Activated CD4-positive, alpha-beta T cell treated with anti-CD3 and anti-CD28 coated beads, Interleukin-2, amount 50 U/mL, for 4 hours (primary cell): ENCODE results near the gene NOX4.

Experiments
- DNase-seq, 2 experiments: peaks; one replicate each; pipeline ENCODE4 v3.0.0-alpha.2; 2020

The NOX4 gene

GRCh38 chr11:89490981-89491690 lies at the start of gene NOX4:
TSS of gene NOX4 (minus strand) at chr11:89491375. CDS start at chr11:89491246, 129 bp downstream.
- DNase-seq = no peak

GRCh38 chr11:89540826-89541225 lies 49.7 kb upstream of the NOX4 start:
- no peak for DNase-seq

- DNase-seq = no peak
Measured at GRCh38 chr11:89537936-89538335, 46.8 kb upstream of the NOX4 start.

GRCh38 chr11:89536926-89537325 lies 45.8 kb upstream of the NOX4 start:
- no peak for DNase-seq

GRCh38 chr11:89535221-89535620 lies 44.0 kb upstream of the NOX4 start:
- no peak for DNase-seq

GRCh38 chr11:89529626-89530380 lies 38.6 kb upstream of the NOX4 start:
- DNase-seq = no peak

GRCh38 chr11:89521792-89522191 lies 30.6 kb upstream of the NOX4 start:
- DNase-seq = no peak

- no peak for DNase-seq
Measured at GRCh38 chr11:89521294-89521693, 30.1 kb upstream of the NOX4 start.

- no peak for DNase-seq
Measured at GRCh38 chr11:89516496-89516895, 25.3 kb upstream of the NOX4 start.

GRCh38 chr11:89508544-89508943 lies 17.4 kb upstream of the NOX4 start:
- no peak for DNase-seq

GRCh38 chr11:89504270-89504669 lies 13.1 kb upstream of the NOX4 start:
- DNase-seq = no peak

- no peak for DNase-seq
Measured at GRCh38 chr11:89503422-89503821, 12.2 kb upstream of the NOX4 start.

GRCh38 chr11:89502301-89502700 lies 11.1 kb upstream of the NOX4 start:
- DNase-seq = no peak

GRCh38 chr11:89500336-89500735 lies 9.2 kb upstream of the NOX4 start:
- no peak for DNase-seq

- DNase-seq = no peak
Measured at GRCh38 chr11:89498845-89499448, 7.8 kb upstream of the NOX4 start.

GRCh38 chr11:89495951-89496350 lies 4.8 kb upstream of the NOX4 start:
- DNase-seq = no peak

GRCh38 chr11:89493431-89493830 lies 2.3 kb upstream of the NOX4 start:
- no peak for DNase-seq

GRCh38 chr11:89490602-89490980 lies 584 bp downstream of the NOX4 start:
- no peak for DNase-seq

- DNase-seq = no peak
Measured at GRCh38 chr11:89489930-89490329, 1.2 kb downstream of the NOX4 start.

GRCh38 chr11:89487016-89487415 lies 4.2 kb downstream of the NOX4 start:
- DNase-seq = no peak

- DNase-seq = no peak
Measured at GRCh38 chr11:89484896-89485295, 6.3 kb downstream of the NOX4 start.

- no peak for DNase-seq
Measured at GRCh38 chr11:89477175-89477574, 14.0 kb downstream of the NOX4 start.

- no peak for DNase-seq
Measured at GRCh38 chr11:89463266-89463780, 27.9 kb downstream of the NOX4 start.

- DNase-seq = no peak
Measured at GRCh38 chr11:89458716-89459115, 32.5 kb downstream of the NOX4 start.
